KMS-11 (cell line): ENCODE results near the gene B4GALNT3.

Source experiments
- H2AFZ ChIP-seq: fragments of 200-600 bp; sonication (generic); 2 replicates; pipeline ENCODE4 v1.6.1; 2016; ENCODE audit warnings: antibody characterized with exemption, mixed run types, low read depth
- H3K27ac ChIP-seq: fragments of 200-600 bp; sonication (generic); 2 replicates; pipeline ENCODE4 v1.6.1; 2016; ENCODE audit warnings: mild to moderate bottlenecking, mixed run types
- H3K27me3 ChIP-seq: fragments of 200-600 bp; sonication (generic); 2 replicates; pipeline ENCODE4 v1.6.1; 2017; ENCODE audit warnings: mild to moderate bottlenecking, low read depth, mixed run types, moderate library complexity; ENCODE audit not compliant: insufficient read depth
- H3K36me3 ChIP-seq: fragments of 200-600 bp; sonication (generic); 2 replicates; pipeline ENCODE4 v1.6.1; 2017; ENCODE audit warnings: mild to moderate bottlenecking, mixed run types; ENCODE audit not compliant: insufficient read depth
- H3K4me1 ChIP-seq: fragments of 200-600 bp; sonication (generic); 2 replicates; pipeline ENCODE4 v1.6.1; 2016; ENCODE audit warnings: mild to moderate bottlenecking, low read depth, mixed run types; ENCODE audit not compliant: poor library complexity, severe bottlenecking
- H3K4me2 ChIP-seq: fragments of 200-600 bp; sonication (generic); 2 replicates; pipeline ENCODE4 v1.7.0; 2016; ENCODE audit warnings: mild to moderate bottlenecking, mixed run types
- H3K4me3 ChIP-seq: fragments of 200-600 bp; sonication (generic); IDR thresholded peaks from 2 replicates; pipeline ENCODE4 v1.6.1; 2017; ENCODE audit warnings: low read depth, low read length, mixed read lengths; ENCODE audit not compliant: insufficient read depth
- H3K79me2 ChIP-seq: fragments of 200-600 bp; sonication (generic); 2 replicates; pipeline ENCODE4 v1.6.1; 2016; ENCODE audit warnings: low read depth, mixed run types; ENCODE audit not compliant: insufficient read depth
- H3K9ac ChIP-seq: fragments of 200-600 bp; sonication (generic); 2 replicates; pipeline ENCODE4 v1.6.1; 2016; ENCODE audit warnings: mild to moderate bottlenecking, mixed run types
- H4K20me1 ChIP-seq: fragments of 200-600 bp; sonication (generic); 2 replicates; pipeline ENCODE4 v1.6.1; 2016; ENCODE audit warnings: mild to moderate bottlenecking, mixed run types; ENCODE audit not compliant: insufficient read depth
- TF ChIP-seq, protein P1 (sequence below): fragments of 200-600 bp; sonication (generic); conservative IDR thresholded peaks from 2 replicates; pipeline ENCODE4 v1.6.1; 2017; ENCODE audit warnings: low read depth, mild to moderate bottlenecking, antibody characterized with exemption, low read length, moderate library complexity, mixed read lengths

B4GALNT3 gene

DNA sequence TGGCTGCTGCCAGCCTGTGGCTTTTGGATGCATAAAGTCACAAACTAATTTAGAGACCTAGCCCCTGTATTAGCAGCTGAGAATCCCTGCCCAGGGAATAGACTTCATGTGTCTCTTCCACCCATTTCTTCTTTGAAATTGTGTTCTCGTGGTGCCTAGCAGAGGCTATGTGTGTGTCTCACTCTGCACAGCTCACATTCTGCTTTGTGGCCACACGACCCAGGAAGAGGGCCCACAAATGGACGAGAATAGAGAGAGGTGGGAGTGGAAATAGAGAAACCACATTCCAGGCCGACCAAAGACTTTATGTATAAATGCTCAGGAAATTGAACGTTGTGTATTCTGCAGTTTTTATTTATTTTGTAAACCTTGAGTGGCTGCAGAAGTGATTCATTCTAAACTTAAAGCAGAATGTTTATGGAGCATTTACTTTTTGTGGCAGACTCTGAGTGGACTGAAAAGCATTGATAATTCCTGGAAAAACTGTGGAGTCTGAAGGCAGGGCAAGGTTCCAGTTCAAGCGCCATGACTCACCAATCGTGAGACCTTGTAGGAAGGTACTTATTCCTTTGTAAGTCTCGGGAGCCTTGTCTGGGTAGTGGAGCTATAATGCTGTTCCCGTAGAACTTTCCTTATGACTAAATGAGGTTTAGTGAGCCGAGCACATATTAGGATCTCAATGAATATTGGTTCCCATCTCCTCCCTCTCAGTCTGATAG lies 9.1 kb downstream of the B4GALNT3 start:
- H3K36me3 ChIP-seq = no peaks in the 10 kb centered on the region
- H3K4me3 ChIP-seq = no peak overlapping the region
- no peak overlapping the region for H2AFZ ChIP-seq
- no peak overlapping the region for H3K27ac ChIP-seq
- no peaks in the 10 kb centered on the region for H3K27me3 ChIP-seq
- H3K4me2 ChIP-seq = no peak overlapping the region
- TF ChIP-seq, protein P1, sequence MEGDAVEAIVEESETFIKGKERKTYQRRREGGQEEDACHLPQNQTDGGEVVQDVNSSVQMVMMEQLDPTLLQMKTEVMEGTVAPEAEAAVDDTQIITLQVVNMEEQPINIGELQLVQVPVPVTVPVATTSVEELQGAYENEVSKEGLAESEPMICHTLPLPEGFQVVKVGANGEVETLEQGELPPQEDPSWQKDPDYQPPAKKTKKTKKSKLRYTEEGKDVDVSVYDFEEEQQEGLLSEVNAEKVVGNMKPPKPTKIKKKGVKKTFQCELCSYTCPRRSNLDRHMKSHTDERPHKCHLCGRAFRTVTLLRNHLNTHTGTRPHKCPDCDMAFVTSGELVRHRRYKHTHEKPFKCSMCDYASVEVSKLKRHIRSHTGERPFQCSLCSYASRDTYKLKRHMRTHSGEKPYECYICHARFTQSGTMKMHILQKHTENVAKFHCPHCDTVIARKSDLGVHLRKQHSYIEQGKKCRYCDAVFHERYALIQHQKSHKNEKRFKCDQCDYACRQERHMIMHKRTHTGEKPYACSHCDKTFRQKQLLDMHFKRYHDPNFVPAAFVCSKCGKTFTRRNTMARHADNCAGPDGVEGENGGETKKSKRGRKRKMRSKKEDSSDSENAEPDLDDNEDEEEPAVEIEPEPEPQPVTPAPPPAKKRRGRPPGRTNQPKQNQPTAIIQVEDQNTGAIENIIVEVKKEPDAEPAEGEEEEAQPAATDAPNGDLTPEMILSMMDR = no peak
- H3K4me1 ChIP-seq = no peaks in the 10 kb centered on the region
- no peaks in the 10 kb centered on the region for H3K79me2 ChIP-seq
- H3K9ac ChIP-seq = no peak overlapping the region
- H4K20me1 ChIP-seq = no peaks in the 10 kb centered on the region

DNA sequence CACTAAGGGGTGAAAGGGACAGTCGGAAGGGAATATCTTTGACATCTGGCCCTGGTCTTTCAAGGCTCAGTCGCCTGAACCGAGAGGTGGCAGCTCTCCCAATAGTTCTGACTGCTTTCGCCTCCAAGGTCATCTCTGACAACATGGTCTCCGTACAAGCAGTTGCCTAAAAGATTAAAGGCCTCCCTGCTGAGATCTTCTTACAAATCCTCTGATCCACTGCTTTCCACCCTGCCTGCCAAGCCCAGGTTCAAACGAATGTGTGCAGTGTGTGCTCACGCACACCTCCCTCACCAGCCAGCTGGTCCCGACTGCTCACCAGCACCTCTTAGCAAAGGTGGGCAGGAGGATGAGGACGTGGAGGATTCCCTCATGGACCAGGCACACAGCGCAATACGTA lies 10.4 kb downstream of the B4GALNT3 start:
- Histone ChIP-seq H3K79me2 (no peaks in the 10 kb centered on the region), H2AFZ (no peak overlapping the region), H4K20me1 (no peaks in the 10 kb centered on the region), H3K27me3 (no peaks in the 10 kb centered on the region), H3K36me3 (no peaks in the 10 kb centered on the region), H3K4me1 (no peaks in the 10 kb centered on the region), H3K4me2 (no peak overlapping the region), H3K9ac (no peak overlapping the region), H3K27ac (no peak overlapping the region), H3K4me3 (no peak overlapping the region)
- TF ChIP-seq, protein P1 = no peak

DNA sequence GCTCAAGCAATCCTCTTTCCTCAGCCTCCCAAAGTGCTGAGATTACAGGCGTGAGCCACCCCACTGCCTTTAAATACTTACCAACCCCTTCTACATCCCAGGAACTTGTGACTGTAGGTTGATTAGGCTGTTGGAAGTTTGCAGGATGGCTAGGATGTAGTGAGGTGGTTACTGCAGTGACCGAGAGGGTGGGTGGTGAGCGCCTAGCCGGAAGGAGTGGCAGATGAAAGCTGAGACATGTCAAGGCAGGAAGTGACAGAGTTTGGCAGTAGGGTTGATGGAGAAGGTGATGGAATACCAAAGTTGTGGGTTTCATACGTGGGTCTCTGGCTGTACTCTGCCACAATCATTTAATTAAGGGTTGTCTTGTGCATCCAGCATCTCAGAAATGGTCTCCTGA lies 13.5 kb downstream of the B4GALNT3 start:
- no peaks in the 10 kb centered on the region for H3K36me3 ChIP-seq
- H2AFZ ChIP-seq = no peak overlapping the region
- H3K79me2 ChIP-seq = no peaks in the 10 kb centered on the region
- H3K4me3 ChIP-seq = no peak overlapping the region
- H3K4me2 ChIP-seq = no peak overlapping the region
- no peaks in the 10 kb centered on the region for H3K27me3 ChIP-seq
- no peak overlapping the region for H3K27ac ChIP-seq
- H4K20me1 ChIP-seq = no peaks in the 10 kb centered on the region
- no peaks in the 10 kb centered on the region for H3K4me1 ChIP-seq
- no peak overlapping the region for H3K9ac ChIP-seq
- TF ChIP-seq, protein P1 = no peak

DNA sequence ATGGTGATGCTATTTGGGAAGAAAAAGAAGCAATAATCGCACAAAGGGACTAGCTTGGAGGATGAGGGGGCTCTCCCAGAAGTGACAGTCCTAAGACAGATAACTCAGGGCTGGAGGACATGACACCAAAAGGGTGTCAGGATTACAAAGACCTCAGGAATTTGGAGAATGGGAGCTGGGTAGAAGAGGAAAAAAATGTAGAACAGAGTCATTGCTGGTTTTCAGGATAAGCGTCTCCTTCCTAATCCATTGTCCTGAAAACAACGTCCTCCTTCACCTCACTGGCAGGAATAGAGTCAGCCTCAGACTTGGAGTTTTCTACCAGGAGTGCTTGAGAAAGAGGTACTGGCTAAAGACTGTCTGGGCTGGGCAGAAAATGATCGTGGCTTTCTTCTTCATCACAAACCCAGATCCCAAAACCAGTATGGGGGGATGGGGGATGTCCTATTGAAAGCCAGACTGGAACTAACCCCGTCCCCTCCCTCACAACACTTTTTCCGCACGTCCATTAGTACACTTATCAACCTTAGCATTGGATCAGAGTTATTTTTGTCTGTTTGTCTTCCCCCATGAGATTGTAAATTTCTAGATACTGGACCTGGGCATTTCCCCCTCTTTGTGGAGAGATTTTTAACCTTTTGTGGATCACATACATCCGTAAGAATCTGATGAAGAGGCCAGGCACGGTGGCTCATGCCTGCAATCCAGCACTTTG lies 14.3 kb downstream of the B4GALNT3 start:
- no peak overlapping the region for H3K27ac ChIP-seq
- TF ChIP-seq, protein P1 = no peak
- no peaks in the 10 kb centered on the region for H3K27me3 ChIP-seq
- H2AFZ ChIP-seq = no peak overlapping the region
- no peaks in the 10 kb centered on the region for H3K36me3 ChIP-seq
- H3K4me1 ChIP-seq = no peaks in the 10 kb centered on the region
- H3K79me2 ChIP-seq = no peaks in the 10 kb centered on the region
- H3K4me2 ChIP-seq = no peak overlapping the region
- no peaks in the 10 kb centered on the region for H4K20me1 ChIP-seq
- H3K9ac ChIP-seq = no peak overlapping the region
- no peak overlapping the region for H3K4me3 ChIP-seq
